Vagina (tissue), 2 donors: ENCODE data around the gene GRIK4. TPM values are rescaled to one million over a fixed set of nuclear protein-coding genes. Genes with fewer than 3 reads are reported as not detected.

Experiments
- DNase-seq, 2 donors: peaks; one replicate each; pipeline ENCODE4 v3.0.0-alpha.2; 2017; ENCODE audit errors: extremely low spot score in 2 of 2
- H3K27ac ChIP-seq: fragments of 200-600 bp; sonication (generic); one replicate; pipeline ENCODE4 v1.5.1; 2019
- H3K27me3 ChIP-seq: fragments of 200-600 bp; sonication (generic); one replicate; pipeline ENCODE4 v1.5.1; 2019
- H3K36me3 ChIP-seq, 2 donors: fragments of 200-600 bp; sonication (generic); one replicate each; pipeline ENCODE4 v1.5.1; 2017 to 2019
- H3K4me1 ChIP-seq: fragments of 200-600 bp; sonication (generic); one replicate; pipeline ENCODE4 v1.5.1; 2019
- H3K4me3 ChIP-seq, 2 donors: fragments of 200-600 bp; sonication (generic); 1 replicate in 1 of 2; 2 replicates in 1 of 2; pipeline ENCODE4 v1.5.1; 2016 to 2019
- H3K9me3 ChIP-seq: fragments of 200-600 bp; sonication (generic); one replicate; pipeline ENCODE4 v1.5.1; 2019
- CTCF ChIP-seq, 3 experiments: fragments of 450-650 bp in 2 of 3; fragments of 200-600 bp in 1 of 3; sonication (generic) in 1 of 3; IDR thresholded peaks; one replicate each; pipeline ENCODE4 v1.5.1; 2017 to 2019; ENCODE audit warnings: antibody characterized with exemption in 3 of 3, mild to moderate bottlenecking in 2 of 3, moderate library complexity in 2 of 3
- POLR2A ChIP-seq, 2 donors: fragments of 450-650 bp; IDR thresholded peaks; one replicate each; pipeline ENCODE4 v1.6.1; 2017; ENCODE audit warnings: antibody characterized with exemption in 2 of 2, mild to moderate bottlenecking in 2 of 2, moderate library complexity in 2 of 2
- POLR2AphosphoS5 ChIP-seq, 2 donors: sonication (generic); formaldehyde crosslinking; IDR thresholded peaks; one replicate each; pipeline ENCODE4 v1.9.0; 2017; ENCODE audit warnings: antibody characterized with exemption in 2 of 2, mild to moderate bottlenecking in 2 of 2, low read depth in 1 of 2; ENCODE audit not compliant: insufficient read depth in 1 of 2
- intact Hi-C: fragments of 100-400 bp; cut with DNase I; formaldehyde crosslinking; loops from one replicate; pipeline ENCODE4 v1.15.1; 2023
- total RNA-seq: library from RNA; depleted of rRNA; stranded (reverse); fragments of >200 nt; gene quantifications from one replicate; pipeline ENCODE4 v1.2.3, GENCODE V29; 2016

GRIK4 gene
- total RNA-seq, 1 donor from 2014 or later, result 0.25 TPM

GRCh38 chr11:120655589-120655988, 144.0 kb downstream of the GRIK4 start:
- no peaks in the 10 kb centered on the region for H3K27me3 ChIP-seq
- H3K36me3 ChIP-seq, result no peaks in the 10 kb centered on the region
- TF ChIP-seq POLR2AphosphoS5 (IDR thresholded peaks at IDR 0.05; ENCODE audit: insufficient read depth in 1 of 2, low read depth in 1 of 2) (no peak), POLR2A (IDR thresholded peaks at IDR 0.05) (no peak), CTCF (IDR thresholded peaks at IDR 0.05) (no peak)
- intact Hi-C loops, result no loop called here
- H3K9me3 ChIP-seq, result no peaks in the 10 kb centered on the region
- H3K4me3 ChIP-seq, result no peak overlapping the region
- no peak overlapping the region for H3K27ac ChIP-seq
- H3K4me1 ChIP-seq, result no peaks in the 10 kb centered on the region
- no peak for DNase-seq

- intact Hi-C loops, result no loop called here
- no peak for DNase-seq
- no peaks in the 10 kb centered on the region for H3K9me3 ChIP-seq
- no peak for TF ChIP-seq POLR2A (IDR thresholded peaks at IDR 0.05)
- TF ChIP-seq POLR2AphosphoS5 (IDR thresholded peaks at IDR 0.05; ENCODE audit: insufficient read depth in 1 of 2, low read depth in 1 of 2), result no peak
- TF ChIP-seq CTCF (IDR thresholded peaks at IDR 0.05), result no peak
- H3K27ac ChIP-seq, result no peak overlapping the region
- H3K36me3 ChIP-seq, result no peaks in the 10 kb centered on the region
- no peaks in the 10 kb centered on the region for H3K27me3 ChIP-seq
- H3K4me1 ChIP-seq, result no peaks in the 10 kb centered on the region
- H3K4me3 ChIP-seq, result no peak overlapping the region
Measured at GRCh38 chr11:120657306-120658070, 145.9 kb downstream of the GRIK4 start.

DNA sequence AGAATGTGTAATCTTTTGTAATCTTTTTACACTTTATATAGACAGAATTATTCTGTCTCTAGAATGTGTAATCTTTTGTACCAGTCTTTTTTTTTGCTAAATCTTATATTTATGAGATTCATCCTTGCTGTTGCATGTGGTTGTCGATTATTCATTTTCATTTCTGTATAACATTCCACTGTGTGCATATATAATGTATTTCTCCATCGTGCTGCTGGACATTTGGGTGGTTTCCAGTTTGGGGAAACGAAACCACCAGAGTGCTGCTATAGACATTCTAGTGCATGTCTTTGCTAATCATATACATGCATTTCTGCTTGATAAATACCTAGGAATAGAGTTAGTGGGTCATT, 146.5 kb downstream of the GRIK4 start:
- intact Hi-C loops, result no loop called here
- no peaks in the 10 kb centered on the region for H3K36me3 ChIP-seq
- no peak for DNase-seq
- TF ChIP-seq POLR2AphosphoS5 (IDR thresholded peaks at IDR 0.05; ENCODE audit: insufficient read depth in 1 of 2, low read depth in 1 of 2) (no peak), POLR2A (IDR thresholded peaks at IDR 0.05) (no peak), CTCF (IDR thresholded peaks at IDR 0.05) (no peak)
- no peaks in the 10 kb centered on the region for H3K4me1 ChIP-seq
- H3K9me3 ChIP-seq, result no peaks in the 10 kb centered on the region
- no peak overlapping the region for H3K27ac ChIP-seq
- no peaks in the 10 kb centered on the region for H3K27me3 ChIP-seq
- no peak overlapping the region for H3K4me3 ChIP-seq

GRCh38 chr11:120659076-120659475, 147.5 kb downstream of the GRIK4 start:
- Histone ChIP-seq H3K4me3 (no peak overlapping the region), H3K9me3 (no peaks in the 10 kb centered on the region), H3K27me3 (no peaks in the 10 kb centered on the region), H3K27ac (no peak overlapping the region), H3K36me3 (no peaks in the 10 kb centered on the region), H3K4me1 (no peaks in the 10 kb centered on the region)
- TF ChIP-seq CTCF (IDR thresholded peaks at IDR 0.05) (no peak), POLR2A (IDR thresholded peaks at IDR 0.05) (no peak), POLR2AphosphoS5 (IDR thresholded peaks at IDR 0.05; ENCODE audit: insufficient read depth in 1 of 2, low read depth in 1 of 2) (no peak)
- intact Hi-C loops, result no loop called here
- DNase-seq, result no peak

DNA sequence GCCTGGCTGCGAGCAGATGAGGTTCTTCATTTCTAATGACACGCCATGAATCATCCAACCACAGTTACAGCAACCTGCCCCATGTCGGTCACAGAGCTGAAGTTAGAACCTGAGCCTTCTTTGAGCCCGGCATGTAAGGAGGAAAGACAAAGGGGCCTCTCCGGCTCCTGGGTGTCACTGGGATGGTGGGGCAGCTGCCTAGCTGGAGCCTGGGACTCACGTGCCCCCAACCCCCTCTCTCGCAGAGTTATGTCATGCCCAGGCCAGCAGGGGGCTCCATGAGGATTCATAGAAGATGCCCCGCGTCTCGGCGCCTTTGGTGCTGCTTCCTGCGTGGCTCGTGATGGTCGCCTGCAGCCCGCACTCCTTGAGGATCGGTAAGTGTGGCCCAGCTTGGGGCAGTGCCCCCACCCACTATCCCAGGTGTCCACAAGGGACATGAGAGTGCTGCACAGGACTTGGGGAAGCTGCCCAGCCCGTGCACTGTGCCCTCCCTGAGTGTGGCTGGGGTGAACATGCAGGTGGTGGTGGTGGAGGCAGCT, 148.5 kb downstream of the GRIK4 start:
- intact Hi-C loops, result no loop called here
- DNase-seq, result no peak
- TF ChIP-seq POLR2AphosphoS5 (IDR thresholded peaks at IDR 0.05; ENCODE audit: insufficient read depth in 1 of 2, low read depth in 1 of 2) (no peak), POLR2A (IDR thresholded peaks at IDR 0.05) (no peak), CTCF (IDR thresholded peaks at IDR 0.05) (no peak)

More for the DNA sequence above, 148.5 kb downstream of the GRIK4 start:
- H3K36me3 ChIP-seq, result no peaks in the 10 kb centered on the region
- no peaks in the 10 kb centered on the region for H3K27me3 ChIP-seq
- H3K4me1 ChIP-seq, result no peaks in the 10 kb centered on the region
- H3K9me3 ChIP-seq, result no peaks in the 10 kb centered on the region
- no peak overlapping the region for H3K4me3 ChIP-seq
- no peak overlapping the region for H3K27ac ChIP-seq
